Measurements from ENCODE around the gene P2RX7.
"Not testable (repeated sequence)": the region's sequence is repeated elsewhere in the genome, so short reads cannot be mapped to it uniquely, and the experiment has no call there.

Gene P2RX7

DNA sequence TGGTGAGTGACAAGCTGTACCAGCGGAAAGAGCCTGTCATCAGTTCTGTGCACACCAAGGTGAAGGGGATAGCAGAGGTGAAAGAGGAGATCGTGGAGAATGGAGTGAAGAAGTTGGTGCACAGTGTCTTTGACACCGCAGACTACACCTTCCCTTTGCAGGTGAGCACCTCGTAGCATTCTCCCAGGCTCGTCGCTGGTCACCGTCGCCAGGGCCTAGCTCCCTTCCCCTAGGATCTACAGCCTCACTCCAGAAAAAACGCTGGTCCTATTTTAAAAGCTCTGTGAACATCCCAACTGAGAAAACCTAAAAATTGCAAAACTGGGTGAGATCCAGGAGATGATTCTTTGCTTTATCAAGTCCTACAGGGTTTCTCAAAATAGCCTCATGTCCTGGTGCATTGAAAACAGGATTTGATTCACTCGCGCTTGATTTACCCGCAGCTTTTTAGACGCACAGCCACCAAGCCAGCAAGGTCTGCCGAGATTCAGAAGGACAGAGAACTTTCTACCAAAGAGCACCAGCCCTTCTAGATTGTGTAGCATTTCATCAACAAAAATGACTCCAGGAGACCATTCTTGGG, 22.2 kb downstream of the P2RX7 start:
- Histone ChIP-seq H3K36me3 (ENCODE audit: control insufficient read depth, insufficient read depth, low read length) (no peaks in the 10 kb centered on the region), H3K9me3 (ENCODE audit: control insufficient read depth, low read length) (no peaks in the 10 kb centered on the region), H3K4me2 (ENCODE audit: low read length) (no peak overlapping the region), H3K27ac (no peak overlapping the region), H2AFZ (no peak overlapping the region), H3K4me1 (no peaks in the 10 kb centered on the region), H3K9ac (no peak overlapping the region), H3K79me2 (no peaks in the 10 kb centered on the region), H3K4me3 (ENCODE audit: low read depth, low read length) (no peak overlapping the region), H3K27me3 (ENCODE audit: control insufficient read depth, insufficient read depth, low read length) (no peaks in the 10 kb centered on the region)
- TF ChIP-seq, protein P1, sequence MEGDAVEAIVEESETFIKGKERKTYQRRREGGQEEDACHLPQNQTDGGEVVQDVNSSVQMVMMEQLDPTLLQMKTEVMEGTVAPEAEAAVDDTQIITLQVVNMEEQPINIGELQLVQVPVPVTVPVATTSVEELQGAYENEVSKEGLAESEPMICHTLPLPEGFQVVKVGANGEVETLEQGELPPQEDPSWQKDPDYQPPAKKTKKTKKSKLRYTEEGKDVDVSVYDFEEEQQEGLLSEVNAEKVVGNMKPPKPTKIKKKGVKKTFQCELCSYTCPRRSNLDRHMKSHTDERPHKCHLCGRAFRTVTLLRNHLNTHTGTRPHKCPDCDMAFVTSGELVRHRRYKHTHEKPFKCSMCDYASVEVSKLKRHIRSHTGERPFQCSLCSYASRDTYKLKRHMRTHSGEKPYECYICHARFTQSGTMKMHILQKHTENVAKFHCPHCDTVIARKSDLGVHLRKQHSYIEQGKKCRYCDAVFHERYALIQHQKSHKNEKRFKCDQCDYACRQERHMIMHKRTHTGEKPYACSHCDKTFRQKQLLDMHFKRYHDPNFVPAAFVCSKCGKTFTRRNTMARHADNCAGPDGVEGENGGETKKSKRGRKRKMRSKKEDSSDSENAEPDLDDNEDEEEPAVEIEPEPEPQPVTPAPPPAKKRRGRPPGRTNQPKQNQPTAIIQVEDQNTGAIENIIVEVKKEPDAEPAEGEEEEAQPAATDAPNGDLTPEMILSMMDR (IDR thresholded peaks at IDR 0.05), result no peak

DNA sequence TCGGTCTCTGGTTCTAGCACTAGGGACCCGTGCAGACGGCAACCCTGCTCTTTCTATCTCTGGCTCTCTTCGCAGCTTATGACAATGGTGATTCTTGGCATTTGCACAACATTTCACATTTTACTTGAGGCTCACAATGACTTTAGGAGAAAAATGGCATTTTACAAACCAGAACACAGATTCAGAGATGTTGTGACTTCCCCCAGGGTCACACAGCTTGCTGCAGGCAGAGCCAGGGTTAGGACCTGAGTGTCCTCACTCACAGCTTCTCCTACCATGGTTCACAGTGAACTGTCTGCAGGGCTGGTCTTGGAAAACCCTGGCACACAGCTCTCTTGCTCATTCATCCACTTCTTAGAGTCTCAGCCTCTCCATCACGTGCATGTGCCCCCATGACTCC, 23.7 kb downstream of the P2RX7 start:
- H3K27ac ChIP-seq, result no peak overlapping the region
- H3K36me3 ChIP-seq (ENCODE audit: control insufficient read depth, insufficient read depth, low read length), result no peaks in the 10 kb centered on the region
- no peaks in the 10 kb centered on the region for H3K27me3 ChIP-seq (ENCODE audit: control insufficient read depth, insufficient read depth, low read length)
- H3K9me3 ChIP-seq (ENCODE audit: control insufficient read depth, low read length), result no peaks in the 10 kb centered on the region
- TF ChIP-seq, protein P1 (IDR thresholded peaks at IDR 0.05), result no peak
- H3K9ac ChIP-seq, result no peak overlapping the region
- H2AFZ ChIP-seq, result no peak overlapping the region
- no peaks in the 10 kb centered on the region for H3K4me1 ChIP-seq
- H3K79me2 ChIP-seq, result no peaks in the 10 kb centered on the region
- H3K4me2 ChIP-seq (ENCODE audit: low read length), result no peak overlapping the region
- H3K4me3 ChIP-seq (ENCODE audit: low read depth, low read length), result no peak overlapping the region

DNA sequence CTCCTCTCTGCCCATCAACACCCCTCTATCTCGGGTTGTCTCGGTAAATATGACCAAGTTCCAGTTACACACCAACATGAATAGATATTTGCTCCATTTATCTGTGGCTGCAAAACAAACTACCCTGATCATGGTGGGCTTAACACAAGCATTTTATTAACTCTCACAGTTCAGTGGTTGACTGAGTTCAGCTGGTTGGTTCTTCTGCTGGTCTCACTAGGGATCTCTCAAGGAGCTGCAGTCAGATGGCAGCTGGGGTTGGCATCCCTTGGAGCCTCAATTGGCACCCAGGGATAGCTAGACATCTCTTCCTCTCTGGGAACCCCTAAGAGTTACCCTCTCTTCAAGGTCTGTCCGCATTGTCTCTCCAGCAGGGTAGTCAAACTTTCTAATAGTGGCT, 25.4 kb downstream of the P2RX7 start:
- H2AFZ ChIP-seq, result no peak overlapping the region
- H3K4me1 ChIP-seq, result no peaks in the 10 kb centered on the region
- TF ChIP-seq, protein P1 (IDR thresholded peaks at IDR 0.05), result no peak
- no peak overlapping the region for H3K9ac ChIP-seq
- no peaks in the 10 kb centered on the region for H3K9me3 ChIP-seq (ENCODE audit: control insufficient read depth, low read length)
- no peak overlapping the region for H3K4me2 ChIP-seq (ENCODE audit: low read length)
- no peaks in the 10 kb centered on the region for H3K27me3 ChIP-seq (ENCODE audit: control insufficient read depth, insufficient read depth, low read length)
- no peak overlapping the region for H3K27ac ChIP-seq
- no peaks in the 10 kb centered on the region for H3K79me2 ChIP-seq
- H3K4me3 ChIP-seq (ENCODE audit: low read depth, low read length), result no peak overlapping the region
- no peaks in the 10 kb centered on the region for H3K36me3 ChIP-seq (ENCODE audit: control insufficient read depth, insufficient read depth, low read length)

DNA sequence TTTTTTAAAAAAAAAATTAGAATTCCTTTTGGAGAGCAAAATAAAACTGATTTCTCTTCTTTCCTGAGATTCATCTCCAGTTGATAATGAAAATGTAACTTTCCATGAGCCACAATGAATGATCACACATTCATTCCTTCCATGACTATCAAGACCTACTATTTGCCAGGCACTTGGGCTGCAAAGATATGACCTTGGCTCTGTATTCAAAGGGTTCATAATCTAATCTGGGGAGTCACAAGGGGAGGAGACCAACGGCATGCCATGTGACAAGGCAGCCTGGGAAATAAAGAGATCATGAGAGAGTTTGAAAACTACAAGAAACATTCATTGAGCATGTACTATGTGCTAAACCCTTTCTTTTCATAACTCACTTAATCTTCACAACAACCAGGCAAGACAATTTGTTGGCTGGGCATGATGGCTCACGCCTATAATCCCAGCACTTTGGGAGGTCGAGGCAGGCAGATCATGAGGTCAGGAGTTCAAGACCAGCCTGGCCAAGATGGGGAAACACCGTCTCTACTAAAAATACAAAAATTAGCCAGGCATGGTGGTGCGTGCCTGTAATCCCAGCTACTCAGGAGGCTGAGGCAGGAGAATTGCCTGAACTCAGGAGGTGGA, 26.2 kb downstream of the P2RX7 start:
- not testable (repeated sequence) for H3K4me2 ChIP-seq (ENCODE audit: low read length); H2AFZ ChIP-seq; H3K27ac ChIP-seq; H3K79me2 ChIP-seq; H3K4me3 ChIP-seq (ENCODE audit: low read depth, low read length); H3K4me1 ChIP-seq; H3K9me3 ChIP-seq (ENCODE audit: control insufficient read depth, low read length); H3K9ac ChIP-seq; H3K27me3 ChIP-seq (ENCODE audit: control insufficient read depth, insufficient read depth, low read length); H3K36me3 ChIP-seq (ENCODE audit: control insufficient read depth, insufficient read depth, low read length)

DNA sequence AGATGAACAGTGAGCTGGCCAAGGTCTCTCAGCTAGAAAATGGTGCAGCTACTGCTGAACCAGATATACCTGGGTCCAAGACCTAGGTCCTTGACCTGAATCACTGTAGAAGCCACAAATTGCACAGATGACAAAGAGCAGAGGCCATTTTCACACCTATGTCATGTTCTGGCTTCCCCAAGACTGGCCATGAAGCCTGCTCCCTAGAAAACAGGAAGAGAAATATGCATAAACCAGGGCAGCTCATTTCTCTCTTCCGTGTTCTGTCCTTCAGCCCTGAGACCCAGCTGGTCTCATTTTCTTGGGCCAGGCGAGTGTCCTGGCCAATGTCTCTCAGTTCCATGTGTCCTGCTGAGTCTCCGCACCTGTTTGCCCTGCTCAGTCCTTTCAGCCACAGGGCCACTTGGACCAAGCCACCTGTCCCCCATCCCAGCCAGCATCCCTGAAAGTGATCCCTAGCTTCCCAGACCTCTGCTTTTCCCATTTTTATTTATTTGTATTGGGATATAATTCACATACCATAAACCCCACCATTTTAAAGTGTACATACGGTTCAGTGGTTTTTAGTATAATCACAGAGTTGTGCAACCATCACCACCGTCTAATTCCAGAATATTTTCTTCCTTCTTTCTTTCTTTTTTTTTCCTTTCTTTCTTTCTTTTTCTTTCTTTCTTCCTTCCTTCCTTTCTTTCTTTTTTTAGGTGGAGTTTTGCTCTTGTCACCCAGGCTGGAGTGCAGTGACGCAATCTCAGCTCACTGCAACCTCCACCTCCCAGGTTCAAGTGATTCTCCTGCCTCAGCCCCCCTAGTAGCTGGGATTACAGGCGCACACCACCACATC, 27.0 kb downstream of the P2RX7 start:
- Histone ChIP-seq H3K4me3 (ENCODE audit: low read depth, low read length) (no peak overlapping the region), H3K27me3 (ENCODE audit: control insufficient read depth, insufficient read depth, low read length) (no peaks in the 10 kb centered on the region), H3K4me2 (ENCODE audit: low read length) (no peak overlapping the region), H3K27ac (no peak overlapping the region), H3K9ac (no peak overlapping the region), H3K9me3 (ENCODE audit: control insufficient read depth, low read length) (no peaks in the 10 kb centered on the region), H3K36me3 (ENCODE audit: control insufficient read depth, insufficient read depth, low read length) (no peaks in the 10 kb centered on the region), H3K4me1 (no peaks in the 10 kb centered on the region), H3K79me2 (no peaks in the 10 kb centered on the region), H2AFZ (no peak overlapping the region)
- TF ChIP-seq, protein P1 (IDR thresholded peaks at IDR 0.05), result no peak

All from parathyroid adenoma (tissue), 2 donors.